ENCODE measurements around the gene TNNI3.

GRCh38 chr19:55145232-55145631, 12.3 kb downstream of the TNNI3 start:
- TF ChIP-seq CTCF (IDR thresholded peaks at IDR 0.05) (no peak), EP300 (IDR thresholded peaks at IDR 0.05) (no peak), POLR2A (IDR thresholded peaks at IDR 0.05) (no peak)

Measured in ovary (tissue), 3 donors.